Right lobe of liver (tissue), 6 donors: ENCODE data around the gene OR13C9. TPM values are rescaled to one million over a fixed set of nuclear protein-coding genes. Genes with fewer than 3 reads are reported as not detected.
"Not testable (repeated sequence)": the region's sequence is repeated elsewhere in the genome, so short reads cannot be mapped to it uniquely, and the experiment has no call there.

Source experiments
- ATAC-seq, 4 donors: fragments of 200-7000 bp; cut with Tn5 transposase; one replicate each; pipeline ENCODE4 v1.9.1; 2020; ENCODE audit warnings: mild to moderate bottlenecking in 4 of 4, moderate library complexity in 4 of 4
- DNase-seq, 3 donors: peaks; one replicate each; pipeline ENCODE4 v3.0.0-alpha.2; 2020
- H3K27ac ChIP-seq, 3 donors: fragments of 200-600 bp; one replicate each; pipeline ENCODE4 v1.8.0; 2022
- H3K27me3 ChIP-seq, 2 donors: fragments of 200-600 bp; one replicate each; pipeline ENCODE4 v1.8.0; 2022
- H3K36me3 ChIP-seq, 4 donors: fragments of 200-600 bp; sonication (generic) in 1 of 4; one replicate each; pipeline versions ENCODE4 v1.5.1 to v1.8.0; 2017 to 2022; ENCODE audit warnings: control low read depth in 1 of 4
- H3K4me1 ChIP-seq, 4 donors: fragments of 200-600 bp; sonication (generic) in 1 of 4; one replicate each; pipeline versions ENCODE4 v1.5.1 to v1.8.0; 2017 to 2022; ENCODE audit warnings: control low read depth in 1 of 4
- H3K4me3 ChIP-seq, 3 donors: fragments of 200-600 bp; one replicate each; pipeline ENCODE4 v1.8.0; 2022
- H3K9me3 ChIP-seq, 4 donors: fragments of 200-600 bp; sonication (generic) in 1 of 4; one replicate each; pipeline versions ENCODE4 v1.5.1 to v1.8.0; 2017 to 2022; ENCODE audit warnings: control low read depth in 1 of 4
- POLR2A ChIP-seq: fragments of 450-650 bp; IDR thresholded peaks from one replicate; pipeline ENCODE4 v1.6.1; 2017; ENCODE audit warnings: antibody characterized with exemption, mild to moderate bottlenecking
- WGBS: methylation state at CpG from one replicate; pipeline ENCODE4 v1.1.6; 2018; ENCODE audit warnings: low coverage, low lambda C conversion rate; ENCODE audit not compliant: insufficient coverage; ENCODE audit errors: missing lambda C conversion rate; 5-methylcytosine and 5-hydroxymethylcytosine counted together
- intact Hi-C, 2 donors: fragments of 100-400 bp; cut with DNase I; formaldehyde crosslinking; loops; one replicate each; pipeline versions ENCODE4 v1.11.2 to v1.14.1; 2022
- total RNA-seq, 6 experiments: library from RNA; depleted of rRNA in 2 of 6; stranded (reverse); fragments of >200 nt in 2 of 6; fragmentation: NEBNext Ultra II Directional in 3 of 6; extraction: Animal tissue kit (Norgen Biotek cat#: 25700) in 3 of 6; gene quantifications; one replicate each; pipeline versions ENCODE4 v1.1.0 to v1.2.4, GENCODE V29; 2016 to 2023
- TF ChIP-seq, protein P1 (sequence below), 4 donors: fragments of 200-600 bp in 3 of 4; fragments of 450-650 bp in 1 of 4; IDR thresholded peaks; one replicate each; pipeline versions ENCODE4 v1.5.1 to v1.8.0; 2016 to 2022; ENCODE audit warnings: antibody characterized with exemption in 4 of 4, mild to moderate bottlenecking in 2 of 4
- donor health status: DM: no; HTN: yes; CAD: no.
- donor health status: DM: no; HTN: no; CAD: no.
- donor health status: DM: no; HTN: no; CAD: no.
- donor health status: DM: no; HTN: yes; CAD: no.
- donor health status: DM: no; HTN: yes; CAD: no.

Gene OR13C9
- total RNA-seq, 6 experiments from 2014 or later = 0.29 TPM; not detected in 5

DNA sequence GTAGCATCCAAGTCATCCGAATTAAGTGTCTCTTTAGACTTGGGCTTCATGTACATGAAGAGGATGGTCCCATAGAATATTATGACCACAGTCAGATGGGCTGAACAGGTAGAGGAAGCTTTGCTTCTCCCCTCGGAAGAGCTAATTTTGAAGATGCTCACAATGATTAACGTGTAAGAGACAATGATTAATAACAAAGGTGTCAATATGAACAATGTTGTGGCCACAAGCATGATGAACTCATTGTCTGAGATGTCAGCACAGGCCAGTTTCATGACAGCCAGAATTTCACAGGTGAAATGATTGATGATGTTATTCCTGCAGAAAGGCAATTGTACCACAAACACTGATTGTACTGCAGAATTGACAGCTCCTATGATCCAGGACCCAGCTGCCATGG lies 13.2 kb downstream of the OR13C9 start:
- TF ChIP-seq POLR2A = no peak
- TF ChIP-seq, protein P1, sequence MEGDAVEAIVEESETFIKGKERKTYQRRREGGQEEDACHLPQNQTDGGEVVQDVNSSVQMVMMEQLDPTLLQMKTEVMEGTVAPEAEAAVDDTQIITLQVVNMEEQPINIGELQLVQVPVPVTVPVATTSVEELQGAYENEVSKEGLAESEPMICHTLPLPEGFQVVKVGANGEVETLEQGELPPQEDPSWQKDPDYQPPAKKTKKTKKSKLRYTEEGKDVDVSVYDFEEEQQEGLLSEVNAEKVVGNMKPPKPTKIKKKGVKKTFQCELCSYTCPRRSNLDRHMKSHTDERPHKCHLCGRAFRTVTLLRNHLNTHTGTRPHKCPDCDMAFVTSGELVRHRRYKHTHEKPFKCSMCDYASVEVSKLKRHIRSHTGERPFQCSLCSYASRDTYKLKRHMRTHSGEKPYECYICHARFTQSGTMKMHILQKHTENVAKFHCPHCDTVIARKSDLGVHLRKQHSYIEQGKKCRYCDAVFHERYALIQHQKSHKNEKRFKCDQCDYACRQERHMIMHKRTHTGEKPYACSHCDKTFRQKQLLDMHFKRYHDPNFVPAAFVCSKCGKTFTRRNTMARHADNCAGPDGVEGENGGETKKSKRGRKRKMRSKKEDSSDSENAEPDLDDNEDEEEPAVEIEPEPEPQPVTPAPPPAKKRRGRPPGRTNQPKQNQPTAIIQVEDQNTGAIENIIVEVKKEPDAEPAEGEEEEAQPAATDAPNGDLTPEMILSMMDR (IDR thresholded peaks at IDR 0.05) = no peak
- H3K4me3 ChIP-seq = no peak overlapping the region
- H3K36me3 ChIP-seq = no peaks in the 10 kb centered on the region
- WGBS = 65% methylated on average over 3 of the region's 3 CpGs
- no peaks in the 10 kb centered on the region for H3K4me1 ChIP-seq
- ATAC-seq (no peak), DNase-seq (no peak)
- no peaks in the 10 kb centered on the region for H3K9me3 ChIP-seq
- intact Hi-C loops = no loop called here
- H3K27me3 ChIP-seq = no peaks in the 10 kb centered on the region
- no peak overlapping the region for H3K27ac ChIP-seq

DNA sequence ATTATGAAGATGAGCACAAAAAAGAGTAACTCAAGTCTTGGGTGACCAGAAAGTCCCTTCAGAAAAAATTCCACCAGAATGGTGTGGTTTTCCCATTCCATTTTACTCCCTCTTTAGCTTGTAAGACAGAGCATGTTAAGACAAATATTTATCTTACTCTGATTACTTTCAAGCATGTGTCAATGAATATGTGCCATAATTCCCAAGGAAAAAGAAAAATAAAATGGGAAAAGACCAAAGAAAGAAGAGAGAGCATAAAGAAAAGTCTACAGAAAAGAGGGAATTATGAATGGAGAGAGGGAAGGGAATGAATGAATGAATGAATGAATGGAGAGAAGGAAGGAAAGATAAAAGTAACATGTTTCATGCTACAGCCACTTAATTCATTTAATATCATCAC lies 18.7 kb downstream of the OR13C9 start, which contains the start of gene OR13C5:
Gene OR13C5 (minus strand): TSS at position 101 of the 400 bp plus-strand sequence. CDS start 0 bp downstream, at position 101.
- H3K27ac ChIP-seq, H3K9me3 ChIP-seq, ATAC-seq, H3K36me3 ChIP-seq, DNase-seq, H3K27me3 ChIP-seq, H3K4me1 ChIP-seq, H3K4me3 ChIP-seq, intact Hi-C loops: not testable (repeated sequence)

GRCh38 chr9:104598749-104599148 lies 19.3 kb downstream of the OR13C9 start:
- H3K4me3 ChIP-seq, intact Hi-C loops, DNase-seq, ATAC-seq, H3K9me3 ChIP-seq, H3K4me1 ChIP-seq, H3K27ac ChIP-seq, H3K27me3 ChIP-seq, H3K36me3 ChIP-seq: not testable (repeated sequence)
- WGBS = 38% methylated on average over 1 of the region's 3 CpGs

DNA sequence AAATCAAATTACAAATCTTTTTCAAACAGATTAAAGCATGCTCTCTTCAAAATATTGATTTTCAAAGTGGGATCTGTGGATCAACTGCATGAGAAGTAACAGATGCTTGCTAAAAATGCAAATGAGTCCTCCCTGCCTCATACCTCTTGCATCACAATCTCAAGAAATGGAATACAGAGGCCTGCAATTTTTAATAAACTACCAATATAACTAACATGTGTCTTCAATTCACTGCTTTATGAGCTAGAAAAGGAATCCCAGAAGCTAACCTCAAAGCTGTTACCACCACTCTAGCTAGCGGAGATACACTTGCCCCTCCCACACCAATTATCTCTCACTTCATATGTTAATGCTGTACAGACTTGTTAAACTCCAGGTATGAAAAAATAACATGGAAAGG lies 28.4 kb downstream of the OR13C9 start:
- DNase-seq (no peak), ATAC-seq (no peak)
- Histone ChIP-seq H3K4me3 (no peak overlapping the region), H3K27me3 (no peaks in the 10 kb centered on the region), H3K27ac (no peak overlapping the region), H3K4me1 (no peaks in the 10 kb centered on the region), H3K36me3 (no peaks in the 10 kb centered on the region), H3K9me3 (no peaks in the 10 kb centered on the region)
- 71% methylated on average over 1 of the region's 1 CpG for WGBS
- intact Hi-C loops = no loop called here
- TF ChIP-seq POLR2A = no peak
- TF ChIP-seq, protein P1 (IDR thresholded peaks at IDR 0.05) = no peak

GRCh38 chr9:104586496-104587180 lies 31.4 kb downstream of the OR13C9 start:
- H3K36me3 ChIP-seq = no peaks in the 10 kb centered on the region
- intact Hi-C loops = no loop called here
- no peaks in the 10 kb centered on the region for H3K4me1 ChIP-seq
- H3K4me3 ChIP-seq = no peak overlapping the region
- 74% methylated on average over 1 of the region's 1 CpG for WGBS
- DNase-seq = no peak
- no peak for ATAC-seq
- no peaks in the 10 kb centered on the region for H3K27me3 ChIP-seq
- TF ChIP-seq, protein P1 (IDR thresholded peaks at IDR 0.05) = no peak
- TF ChIP-seq POLR2A = no peak
- H3K27ac ChIP-seq = no peak overlapping the region
- no peaks in the 10 kb centered on the region for H3K9me3 ChIP-seq
